Fibroblast of mammary gland (primary cell): ENCODE data around the gene NFATC2.

Experiments used
- DNase-seq: peaks from one replicate; pipeline ENCODE4 v3.0.0-alpha.2; 2010; ENCODE audit warnings: low read depth
- H3K4me3 ChIP-seq: 2 replicates; pipeline ENCODE4 v1.5.1; 2011; ENCODE audit warnings: low read depth, mild to moderate bottlenecking, low read length, moderate library complexity; ENCODE audit not compliant: control insufficient read depth
- TF ChIP-seq, protein P1 (sequence below): conservative IDR thresholded peaks from 2 replicates; pipeline ENCODE4 v1.5.1; 2011; ENCODE audit warnings: low read depth, low read length, inconsistent platforms; ENCODE audit not compliant: control insufficient read depth, insufficient read depth

Gene NFATC2

DNA sequence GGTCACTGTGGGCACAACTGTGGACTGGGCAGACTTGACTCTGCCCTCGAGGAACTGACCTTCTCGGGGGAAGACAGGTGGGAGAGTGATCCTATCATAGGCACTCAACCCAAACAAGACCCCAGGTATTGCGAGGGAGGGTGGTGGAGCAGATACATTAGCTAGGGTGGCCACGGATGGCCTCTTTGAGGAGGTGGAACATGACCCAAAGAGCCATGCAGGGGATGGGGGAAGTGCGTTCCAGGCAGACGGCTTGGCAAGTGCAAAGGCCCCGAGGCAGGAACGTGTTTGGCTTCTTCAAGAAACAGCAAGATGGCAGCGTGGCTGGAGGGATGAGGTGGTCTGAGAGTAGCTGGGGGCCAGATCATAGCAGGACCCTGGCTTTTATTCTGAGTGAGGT lies 167.6 kb downstream of the NFATC2 start:
- no peak overlapping the region for H3K4me3 ChIP-seq
- TF ChIP-seq, protein P1, sequence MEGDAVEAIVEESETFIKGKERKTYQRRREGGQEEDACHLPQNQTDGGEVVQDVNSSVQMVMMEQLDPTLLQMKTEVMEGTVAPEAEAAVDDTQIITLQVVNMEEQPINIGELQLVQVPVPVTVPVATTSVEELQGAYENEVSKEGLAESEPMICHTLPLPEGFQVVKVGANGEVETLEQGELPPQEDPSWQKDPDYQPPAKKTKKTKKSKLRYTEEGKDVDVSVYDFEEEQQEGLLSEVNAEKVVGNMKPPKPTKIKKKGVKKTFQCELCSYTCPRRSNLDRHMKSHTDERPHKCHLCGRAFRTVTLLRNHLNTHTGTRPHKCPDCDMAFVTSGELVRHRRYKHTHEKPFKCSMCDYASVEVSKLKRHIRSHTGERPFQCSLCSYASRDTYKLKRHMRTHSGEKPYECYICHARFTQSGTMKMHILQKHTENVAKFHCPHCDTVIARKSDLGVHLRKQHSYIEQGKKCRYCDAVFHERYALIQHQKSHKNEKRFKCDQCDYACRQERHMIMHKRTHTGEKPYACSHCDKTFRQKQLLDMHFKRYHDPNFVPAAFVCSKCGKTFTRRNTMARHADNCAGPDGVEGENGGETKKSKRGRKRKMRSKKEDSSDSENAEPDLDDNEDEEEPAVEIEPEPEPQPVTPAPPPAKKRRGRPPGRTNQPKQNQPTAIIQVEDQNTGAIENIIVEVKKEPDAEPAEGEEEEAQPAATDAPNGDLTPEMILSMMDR = no peak
- DNase-seq = no peak

DNA sequence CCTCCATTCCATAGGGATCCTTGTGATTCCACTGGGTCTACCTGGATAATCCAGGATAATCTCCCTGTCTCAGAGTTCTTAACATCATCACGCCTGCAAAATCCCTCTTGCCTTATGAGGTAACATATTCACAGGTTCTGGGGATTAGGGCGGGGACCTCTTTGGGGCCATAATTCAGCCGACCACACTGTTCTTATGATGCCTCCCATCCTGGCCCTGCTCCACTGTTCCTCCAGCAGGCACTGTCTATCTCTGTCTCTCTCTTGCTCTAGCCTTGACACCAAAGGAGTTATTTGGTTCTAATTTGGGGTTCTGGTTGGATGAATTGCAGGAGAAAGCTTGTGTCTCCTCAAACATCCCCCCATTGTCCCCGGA lies 168.1 kb downstream of the NFATC2 start:
- DNase-seq = no peak
- no peak overlapping the region for H3K4me3 ChIP-seq
- TF ChIP-seq, protein P1 = no peak

DNA sequence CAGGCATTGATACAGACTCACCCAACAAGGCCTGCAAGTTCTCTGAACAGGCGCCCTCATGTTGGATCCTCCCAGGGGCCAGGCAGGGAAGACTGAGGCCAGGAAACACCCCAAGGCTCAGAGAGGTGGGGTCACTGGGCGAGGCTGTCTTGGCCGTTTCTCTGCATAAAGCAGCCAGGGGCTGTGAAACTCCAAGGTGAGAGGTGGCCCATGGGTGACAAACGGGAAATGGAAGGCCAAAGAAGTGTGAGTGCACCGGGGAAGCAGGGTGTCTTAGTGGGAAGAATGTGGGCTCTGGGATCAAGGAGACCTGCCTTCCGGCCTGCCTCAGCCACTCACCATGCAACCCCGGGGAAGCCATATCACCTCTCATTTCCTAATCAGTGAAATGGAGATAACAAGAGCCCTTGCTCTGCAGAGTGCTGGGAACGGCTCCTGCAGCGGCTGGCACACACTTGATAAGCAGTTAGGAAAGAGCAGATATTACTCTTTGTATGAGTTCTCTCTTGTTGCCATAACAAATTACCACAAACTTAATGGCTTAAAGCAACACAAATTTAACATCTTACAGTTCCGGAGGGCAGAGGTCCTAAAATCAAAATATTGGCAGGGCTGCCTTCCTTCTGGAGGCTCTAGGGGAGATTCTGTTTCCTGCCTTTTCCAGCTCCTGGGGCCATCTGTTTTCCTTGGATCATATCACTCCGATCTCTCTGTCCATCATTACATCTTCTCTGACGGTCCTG lies 168.6 kb downstream of the NFATC2 start:
- TF ChIP-seq, protein P1 = no peak
- no peak for DNase-seq
- no peak overlapping the region for H3K4me3 ChIP-seq

DNA sequence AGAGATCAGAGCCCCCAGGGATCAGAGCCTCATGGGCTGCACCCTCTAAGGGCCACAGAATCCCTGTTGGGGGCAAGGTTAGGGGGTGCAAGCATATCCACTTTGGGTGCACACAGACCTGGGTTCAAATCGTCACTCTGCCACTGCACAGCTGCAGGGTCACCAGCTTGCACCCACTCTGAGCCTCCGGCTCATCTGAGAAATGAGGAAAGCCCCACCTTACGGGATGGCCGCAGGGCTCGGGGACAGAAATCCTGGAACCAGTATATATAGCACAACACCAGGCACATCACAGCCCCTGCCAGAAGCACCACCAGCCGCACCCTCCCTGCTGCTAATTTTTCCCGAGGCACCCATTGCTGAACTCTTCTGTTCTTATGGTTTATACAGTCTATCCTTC lies 169.6 kb downstream of the NFATC2 start:
- DNase-seq = no peak
- H3K4me3 ChIP-seq = no peak overlapping the region
- TF ChIP-seq, protein P1 = no peak

DNA sequence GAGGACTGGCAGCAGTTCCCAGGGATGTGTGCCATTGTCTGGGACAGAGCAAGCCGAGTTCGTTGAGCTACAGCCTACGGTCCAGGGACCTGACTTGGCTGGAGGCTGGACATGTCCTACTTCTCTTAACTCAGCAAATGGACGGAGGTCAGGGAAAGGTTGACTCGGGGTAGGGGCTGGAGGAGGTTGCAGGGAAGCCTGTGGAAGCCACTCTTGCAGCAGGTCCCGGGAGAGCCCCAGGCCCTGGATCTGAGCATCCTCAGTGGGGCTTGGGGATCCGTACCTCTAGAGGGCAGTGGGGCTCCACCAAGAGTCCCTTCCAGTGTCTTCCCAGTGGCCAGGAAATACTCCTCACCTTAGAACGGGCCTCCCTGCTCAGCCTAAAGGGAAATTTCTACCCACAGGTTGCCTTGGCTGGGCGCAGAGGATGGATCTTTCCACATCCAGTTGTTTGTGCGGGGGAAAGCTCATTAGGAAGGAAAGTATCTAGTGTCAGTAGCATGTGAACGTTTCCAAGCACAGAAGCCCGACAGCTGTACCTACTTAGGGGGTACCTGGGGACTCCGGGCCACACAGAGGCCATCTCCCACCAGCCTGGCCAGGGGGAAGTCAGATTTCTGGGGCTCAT lies 170.2 kb downstream of the NFATC2 start:
- DNase-seq = peak; percentile 72
- TF ChIP-seq, protein P1 = peak; percentile 88
- no peak overlapping the region for H3K4me3 ChIP-seq

DNA sequence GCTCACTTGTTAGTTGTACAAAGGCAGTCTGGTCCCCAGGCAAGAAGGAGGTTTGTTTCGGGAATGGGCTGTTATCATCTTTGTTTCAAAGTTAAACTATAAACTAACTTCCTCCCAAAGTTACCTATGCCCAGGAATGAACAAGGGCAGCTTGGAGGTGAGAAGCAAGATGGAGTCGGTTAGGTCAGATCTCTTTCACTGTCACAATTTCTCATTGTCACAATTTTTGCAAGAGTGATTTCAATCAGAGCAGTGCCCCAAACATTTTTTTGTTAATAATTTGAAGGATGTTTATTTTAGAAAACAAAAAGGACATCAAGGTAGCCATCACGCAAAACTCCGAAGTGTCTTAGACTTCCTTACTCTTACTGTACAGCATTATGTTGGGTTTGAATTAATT lies 170.8 kb downstream of the NFATC2 start:
- H3K4me3 ChIP-seq = no peak overlapping the region
- TF ChIP-seq, protein P1 = no peak
- no peak for DNase-seq
